ENCODE results near the gene FAM149B1.

DNA sequence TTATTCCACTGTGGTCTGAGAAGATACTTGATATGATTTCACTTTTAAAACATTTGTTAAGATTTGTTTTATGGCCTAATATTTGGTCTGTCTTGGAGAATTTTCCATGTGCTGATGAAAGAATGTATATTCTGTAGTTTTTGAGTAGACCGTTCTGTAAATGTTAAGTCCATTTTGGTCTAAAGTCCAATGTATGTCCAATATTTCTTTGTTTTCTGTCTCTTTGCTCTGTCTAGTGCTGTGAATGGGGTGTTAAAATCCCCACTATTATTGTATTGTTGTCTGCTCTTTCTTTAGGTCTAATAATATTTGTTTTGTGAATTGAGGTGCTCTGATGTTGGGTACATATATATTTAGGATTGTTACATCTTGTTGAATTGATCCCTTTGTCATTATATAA lies 47.8 kb downstream of the FAM149B1 start:
- no peak for TF ChIP-seq CTCF (IDR thresholded peaks at IDR 0.05; ENCODE audit: insufficient read depth, low read length, poor library complexity, severe bottlenecking)
- TF ChIP-seq EZH2phosphoT487 (conservative IDR thresholded peaks at IDR 0.05; ENCODE audit: low read length) = no peak
